GM15510 (cell line): ENCODE results near the gene NEK7.

Experiments used
- POLR2A ChIP-seq: IDR thresholded peaks from 3 replicates; pipeline ENCODE4 v1.6.1; 2011; ENCODE audit warnings: borderline replicate concordance; ENCODE audit not compliant: insufficient read length; ENCODE audit errors: extremely low read depth

Gene NEK7

GRCh38 chr1:198157847-198158725, 1.3 kb downstream of the NEK7 start:
- no peak for TF ChIP-seq POLR2A

- TF ChIP-seq POLR2A, result peak; percentile 69
These were observed 2.2 kb downstream of the NEK7 start for GRCh38 chr1:198158735-198159589.

- no peak for TF ChIP-seq POLR2A
These were observed 3.4 kb downstream of the NEK7 start for GRCh38 chr1:198160222-198160621.

- TF ChIP-seq POLR2A, result no peak
These were observed 4.3 kb downstream of the NEK7 start for GRCh38 chr1:198160946-198161614.

- TF ChIP-seq POLR2A, result no peak
These were observed 4.9 kb downstream of the NEK7 start for GRCh38 chr1:198161718-198162090.

GRCh38 chr1:198162091-198162767, 5.4 kb downstream of the NEK7 start:
- TF ChIP-seq POLR2A, result no peak

- TF ChIP-seq POLR2A, result no peak
These were observed 9.3 kb downstream of the NEK7 start for GRCh38 chr1:198165927-198166647.

GRCh38 chr1:198166900-198167299, 10.1 kb downstream of the NEK7 start:
- no peak for TF ChIP-seq POLR2A

- no peak for TF ChIP-seq POLR2A
These were observed 10.7 kb downstream of the NEK7 start for GRCh38 chr1:198167436-198167934.

GRCh38 chr1:198168227-198168626, 11.4 kb downstream of the NEK7 start:
- TF ChIP-seq POLR2A, result no peak

- no peak for TF ChIP-seq POLR2A
These were observed 12.9 kb downstream of the NEK7 start for GRCh38 chr1:198169672-198170071.

- no peak for TF ChIP-seq POLR2A
These were observed 15.1 kb downstream of the NEK7 start for GRCh38 chr1:198171667-198172540.

- TF ChIP-seq POLR2A, result no peak
These were observed 17.0 kb downstream of the NEK7 start for GRCh38 chr1:198173832-198174231.
